Embryonic facial prominence (tissue), 1 donor: ENCODE measurements around the gene DCN.

ENCODE experiments used
- DNase-seq: peaks from one replicate; pipeline ENCODE4 v3.0.0-alpha.2; 2016; ENCODE audit errors: extremely low spot score

DCN gene

GRCh38 chr12:91186156-91186555 lies 3.5 kb upstream of the DCN start:
- DNase-seq, result no peak

- DNase-seq, result no peak
Measured at GRCh38 chr12:91185421-91185820, 2.8 kb upstream of the DCN start.

- no peak for DNase-seq
Measured at GRCh38 chr12:91183551-91183950, 934 bp upstream of the DCN start.

- DNase-seq, result peak; percentile 91
Measured at GRCh38 chr12:91180582-91181395, 1.8 kb downstream of the DCN start.

GRCh38 chr12:91179966-91180561 lies 2.6 kb downstream of the DCN start:
- DNase-seq, result no peak

GRCh38 chr12:91179315-91179714 lies 3.3 kb downstream of the DCN start:
- no peak for DNase-seq

- DNase-seq, result no peak
Measured at GRCh38 chr12:91178781-91179180, 3.8 kb downstream of the DCN start.

- DNase-seq, result peak; percentile 46
Measured at GRCh38 chr12:91178139-91178561, 4.5 kb downstream of the DCN start.

GRCh38 chr12:91177381-91177780 lies 5.2 kb downstream of the DCN start:
- no peak for DNase-seq

- DNase-seq, result no peak
Measured at GRCh38 chr12:91176915-91177314, 5.7 kb downstream of the DCN start.

- DNase-seq, result no peak
Measured at GRCh38 chr12:91176358-91176757, 6.3 kb downstream of the DCN start.

GRCh38 chr12:91173124-91173523 lies 9.5 kb downstream of the DCN start:
- DNase-seq, result no peak

GRCh38 chr12:91172096-91172495 lies 10.5 kb downstream of the DCN start:
- no peak for DNase-seq

GRCh38 chr12:91171476-91171875 lies 11.1 kb downstream of the DCN start:
- DNase-seq, result no peak

GRCh38 chr12:91163116-91163515 lies 19.5 kb downstream of the DCN start:
- no peak for DNase-seq

GRCh38 chr12:91161009-91161408 lies 21.6 kb downstream of the DCN start:
- no peak for DNase-seq

- DNase-seq, result no peak
Measured at GRCh38 chr12:91155990-91156389, 26.6 kb downstream of the DCN start.

GRCh38 chr12:91154131-91154530 lies 28.5 kb downstream of the DCN start:
- no peak for DNase-seq

- no peak for DNase-seq
Measured at GRCh38 chr12:91144053-91144452, 38.6 kb downstream of the DCN start.

GRCh38 chr12:91143206-91143605 lies 39.4 kb downstream of the DCN start:
- DNase-seq, result no peak

- no peak for DNase-seq
Measured at GRCh38 chr12:91142221-91142631, 40.4 kb downstream of the DCN start.

GRCh38 chr12:91140026-91140931 lies 42.3 kb downstream of the DCN start:
- DNase-seq, result peak; percentile 52
